Measurements from ENCODE around the gene PRPF8.
"Not testable (repeated sequence)": the region's sequence is repeated elsewhere in the genome, so short reads cannot be mapped to it uniquely, and the experiment has no call there.

PRPF8 gene

GRCh38 chr17:1716076-1716911, 31.6 kb upstream of the PRPF8 start:
- peak; percentile 100 for DNase-seq

- no peak for DNase-seq
These were observed 31.1 kb upstream of the PRPF8 start for GRCh38 chr17:1715803-1716075.

DNA sequence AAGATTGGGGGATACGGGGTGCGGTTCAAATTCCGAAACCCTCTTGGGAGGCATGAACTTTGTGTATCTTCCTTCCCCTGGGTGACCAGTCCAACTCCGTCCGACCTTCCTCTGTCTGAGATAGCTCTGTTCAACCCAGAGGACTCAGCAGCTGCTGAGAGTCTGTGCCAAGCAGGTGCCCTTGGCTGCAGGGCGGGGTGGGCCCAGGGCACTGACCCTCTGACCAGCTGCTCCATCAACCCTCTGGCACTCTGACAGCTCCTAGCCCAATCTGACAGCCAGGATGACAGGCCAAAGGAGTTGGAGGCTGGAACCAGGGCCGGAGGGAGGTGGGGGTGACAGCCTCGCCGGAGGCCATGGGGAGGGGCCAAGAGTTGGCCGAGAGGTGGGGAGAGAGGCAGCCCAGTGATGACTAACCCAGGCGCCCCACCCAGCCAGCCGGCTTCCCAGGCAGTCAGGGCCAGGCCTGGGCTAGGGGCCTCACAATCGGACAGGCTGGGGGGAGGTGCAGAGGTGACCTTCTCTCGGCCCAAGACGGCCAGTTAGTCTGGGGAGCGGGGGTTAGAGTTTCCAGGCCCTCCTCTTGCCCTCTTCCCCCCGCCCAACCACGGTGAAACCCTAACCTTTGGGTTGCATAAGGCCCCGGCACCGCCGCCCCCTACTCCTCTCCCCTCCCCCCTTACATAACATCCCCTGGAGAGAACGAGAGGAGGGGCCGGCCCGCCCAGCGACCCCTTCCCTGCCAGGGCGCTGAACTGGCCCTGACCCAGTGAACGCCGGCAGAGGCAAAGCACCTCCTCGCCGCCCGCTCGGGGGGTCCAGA, 30.5 kb upstream of the PRPF8 start:
- peak; percentile 52 to 71 for DNase-seq

DNA sequence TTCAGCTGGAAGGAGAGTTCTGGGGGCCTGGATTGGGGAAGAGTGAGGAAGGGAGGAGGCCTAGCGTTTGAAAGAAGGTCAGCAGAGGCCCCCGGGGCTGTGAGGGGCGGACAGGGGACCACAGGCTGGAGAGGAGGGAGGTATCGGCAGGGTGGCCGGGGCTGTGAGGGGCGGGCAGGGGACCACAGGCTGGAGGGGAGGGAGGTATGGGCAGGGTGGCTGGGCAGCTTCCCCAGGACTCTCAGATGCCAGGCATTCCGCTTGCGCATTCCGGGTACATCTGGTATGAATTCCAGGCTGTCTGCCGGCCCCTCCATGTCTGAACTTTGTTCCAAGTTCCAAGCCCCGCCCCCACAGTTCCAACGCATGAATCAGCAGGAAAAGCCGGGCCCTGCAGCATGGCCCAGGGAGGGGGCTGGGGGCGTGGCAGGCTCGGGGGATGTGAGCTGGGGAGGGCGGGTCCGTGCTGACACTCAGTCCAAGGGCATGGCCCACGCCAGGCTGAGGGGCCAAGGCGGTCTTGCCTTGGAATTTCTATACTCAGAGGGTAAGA, 29.8 kb upstream of the PRPF8 start:
- peak; percentile 22 to 47 for DNase-seq

- DNase-seq: no peak
These were observed 29.3 kb upstream of the PRPF8 start for GRCh38 chr17:1713878-1714426.

GRCh38 chr17:1713160-1713877, 28.7 kb upstream of the PRPF8 start:
- DNase-seq: no peak

- DNase-seq: no peak
These were observed 27.6 kb upstream of the PRPF8 start for GRCh38 chr17:1712271-1712670.

- no peak for DNase-seq
These were observed 27.1 kb upstream of the PRPF8 start for GRCh38 chr17:1711804-1712203.

DNA sequence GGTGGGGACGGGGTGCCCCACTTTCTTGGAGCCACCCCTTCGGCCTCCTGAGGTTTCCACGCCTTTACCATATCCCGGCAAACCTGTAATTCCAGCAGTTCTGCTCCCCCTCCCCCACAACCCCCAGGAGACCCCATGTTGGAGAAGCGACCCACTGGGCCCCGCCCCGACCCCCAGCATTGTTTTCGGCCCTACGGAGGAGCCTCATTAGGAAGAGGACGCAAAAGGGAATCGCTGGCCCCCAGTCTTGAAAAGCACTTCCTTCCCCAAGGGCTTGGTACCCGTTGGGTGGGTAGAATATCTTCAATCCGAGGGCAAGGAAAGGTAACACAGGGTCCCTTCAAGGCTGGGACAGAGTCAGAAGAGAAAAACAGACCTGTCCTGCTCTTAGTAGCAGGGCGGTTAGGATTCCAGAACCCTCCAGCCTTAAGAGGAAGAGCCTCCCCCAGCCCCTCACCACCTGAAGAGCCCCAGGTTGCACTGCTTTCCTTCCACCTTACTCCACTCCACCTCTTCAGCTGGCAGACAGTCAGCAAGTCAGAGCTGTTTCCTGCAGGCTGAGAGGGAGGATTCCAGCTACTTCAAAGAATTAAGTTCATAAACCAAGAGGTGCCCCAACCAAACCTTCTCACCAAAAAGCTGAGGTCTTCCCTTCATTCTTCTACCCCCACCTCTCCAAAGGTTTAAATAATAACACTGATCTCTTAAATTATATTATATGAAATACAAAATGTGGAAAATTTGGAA, 26.3 kb upstream of the PRPF8 start:
- peak in 1 of 2 donors; percentile 17 for DNase-seq

DNA sequence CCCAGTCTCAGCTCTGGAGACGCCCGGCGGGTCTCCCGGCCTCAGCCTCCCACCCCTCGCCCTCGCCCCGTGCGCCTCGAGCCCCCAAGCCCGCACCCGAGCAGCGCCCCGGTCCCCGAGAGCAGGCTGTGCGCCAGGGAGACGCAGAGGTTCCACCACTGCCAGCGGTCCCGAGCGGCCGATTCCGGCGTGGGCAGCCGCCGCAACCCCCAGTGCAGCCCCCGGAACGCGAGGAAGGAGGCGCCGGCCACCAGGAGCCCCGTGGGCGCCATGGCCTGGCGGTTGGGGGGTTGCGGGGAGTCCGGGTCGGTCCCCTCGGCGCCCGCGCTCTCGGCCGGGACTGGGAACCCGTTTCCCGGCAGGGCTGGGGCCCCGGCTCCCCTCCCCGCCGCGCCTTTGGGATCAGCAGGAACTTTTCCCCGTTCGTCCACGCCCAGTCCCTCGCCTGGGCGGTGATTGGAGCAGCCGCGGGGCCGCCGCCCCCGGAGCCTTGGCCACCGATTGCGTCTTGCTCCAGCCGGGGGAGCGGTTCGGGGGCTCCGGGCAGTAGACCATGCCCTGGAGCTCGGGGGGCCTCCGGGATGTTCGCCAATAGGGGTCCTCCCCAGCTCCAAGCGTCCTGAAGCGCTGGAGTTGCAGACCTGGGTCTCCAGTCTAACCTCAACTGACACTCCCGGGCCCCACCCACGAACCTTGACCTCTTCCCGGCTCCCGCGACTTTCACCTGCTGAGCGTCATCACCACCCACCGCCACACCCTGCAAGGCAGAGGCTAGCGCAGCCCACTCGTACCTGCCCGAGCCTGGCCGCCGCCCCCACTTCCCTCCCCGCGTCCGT, 25.5 kb upstream of the PRPF8 start, which contains the start of gene TLCD2:
TLCD2 (minus strand) TSS at position 407 of the 836 bp plus-strand sequence; CDS start at position 272, 135 bp downstream.
- peak in 1 of 2 donors; percentile 22 for DNase-seq

GRCh38 chr17:1709403-1709951, 24.8 kb upstream of the PRPF8 start:
- DNase-seq: no peak

GRCh38 chr17:1708791-1709346, 24.2 kb upstream of the PRPF8 start:
- not testable (repeated sequence) for DNase-seq

GRCh38 chr17:1707107-1707506, 22.4 kb upstream of the PRPF8 start:
- DNase-seq: peak in 1 of 2 donors; percentile 69

- DNase-seq: no peak
These were observed 20.3 kb upstream of the PRPF8 start for GRCh38 chr17:1705004-1705403.

GRCh38 chr17:1703063-1703462, 18.4 kb upstream of the PRPF8 start:
- DNase-seq: no peak

DNA sequence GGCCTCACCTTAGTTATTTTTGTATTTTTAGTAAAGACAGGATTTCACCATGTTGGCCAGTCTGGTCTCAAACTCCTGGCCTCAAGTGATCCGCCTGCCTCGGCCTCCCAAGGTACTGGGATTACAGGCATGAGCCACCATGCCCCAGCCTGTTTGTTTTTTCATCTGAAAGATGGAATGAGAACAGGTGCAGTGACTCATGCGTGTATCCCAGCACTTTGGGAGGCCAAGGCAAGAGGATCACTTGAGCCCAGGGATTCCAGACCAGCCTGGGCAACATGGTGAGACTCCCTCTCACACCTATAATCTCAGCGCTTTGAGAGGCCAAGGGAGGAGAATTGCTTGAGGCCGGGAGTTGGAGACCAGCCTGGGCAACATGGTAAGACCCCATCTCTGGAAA, 15.2 kb upstream of the PRPF8 start:
- DNase-seq: not testable (repeated sequence)

DNA sequence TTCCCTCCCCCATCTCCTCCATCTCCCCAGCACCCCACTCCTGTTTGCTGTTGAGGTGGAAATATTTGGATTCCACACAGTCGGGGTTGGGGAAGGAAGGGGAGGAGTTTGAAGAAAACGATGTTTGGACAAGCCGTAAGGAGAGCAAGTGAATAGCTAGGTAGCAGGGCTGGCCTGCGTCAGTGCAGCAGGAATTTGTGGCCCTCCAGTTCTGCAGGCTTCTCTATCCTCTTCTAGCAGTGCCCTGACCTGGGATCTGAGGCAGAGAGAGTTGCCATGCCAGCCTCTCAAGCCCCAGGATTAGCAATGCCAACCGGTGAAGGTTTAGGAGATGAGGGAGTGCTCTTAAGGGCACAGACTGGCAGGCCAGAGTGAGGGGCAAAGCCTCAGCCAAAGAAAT, 13.0 kb upstream of the PRPF8 start:
- no peak for DNase-seq

- no peak for DNase-seq
These were observed 10.7 kb upstream of the PRPF8 start for GRCh38 chr17:1695365-1695764.

DNA sequence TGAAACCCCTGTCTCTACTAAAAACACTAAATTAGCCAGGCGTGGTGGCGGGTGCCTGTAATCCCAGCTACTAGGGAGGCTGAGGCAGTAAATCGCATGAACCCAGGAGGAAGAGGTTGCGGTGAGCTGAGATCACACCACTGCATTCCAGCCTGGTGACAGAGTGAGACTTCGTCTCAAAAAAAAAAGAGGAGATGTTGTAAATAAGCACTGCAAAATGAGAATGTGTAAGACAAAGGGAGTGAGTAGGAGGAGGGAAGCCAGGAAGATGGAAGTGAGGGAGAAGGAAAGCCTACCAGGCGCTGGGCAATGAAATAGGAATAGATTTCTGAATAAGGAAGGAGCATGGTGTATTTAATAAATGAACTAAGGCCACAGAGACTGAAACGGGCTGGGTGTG, 8.7 kb upstream of the PRPF8 start:
- DNase-seq: no peak

- no peak for DNase-seq
These were observed 6.0 kb upstream of the PRPF8 start for GRCh38 chr17:1690544-1691221.

Measured in CD4-positive, alpha-beta T cell treated with Interferon alpha-2 for 1 hour (primary cell).